Measurements from ENCODE around the gene TDRD12.

Gene TDRD12

GRCh38 chr19:32858559-32858958 is 139.0 kb downstream of the TDRD12 start:
- H3K18ac ChIP-seq (ENCODE audit: low read depth in 1 of 2, low read length in 2 of 2): no peak overlapping the region
- no peaks in the 10 kb centered on the region for H3K79me1 ChIP-seq (replicated peaks; ENCODE audit: low read length, poor library complexity, severe bottlenecking)
- no peaks in the 10 kb centered on the region for H3K9me3 ChIP-seq (ENCODE audit: control insufficient read depth, low read length)
- H2BK5ac ChIP-seq (ENCODE audit: low read depth, low read length, poor library complexity, severe bottlenecking): no peak overlapping the region
- no peaks in the 10 kb centered on the region for H3K36me3 ChIP-seq (ENCODE audit: control insufficient read depth in 1 of 2, insufficient read depth in 2 of 2, low read depth in 1 of 2, low read length in 2 of 2)
- no peak overlapping the region for H4K8ac ChIP-seq (ENCODE audit: low read length)
- no peak overlapping the region for H2BK120ac ChIP-seq (ENCODE audit: low read depth, low read length)
- H3K4me2 ChIP-seq (ENCODE audit: low read length, poor library complexity, severe bottlenecking): no peak overlapping the region
- H3K14ac ChIP-seq (ENCODE audit: low read length in 2 of 2): no peak overlapping the region
- no peaks in the 10 kb centered on the region for H3K27me3 ChIP-seq (ENCODE audit: control insufficient read depth in 1 of 2, insufficient read depth in 1 of 2, low read length in 2 of 2)
- H3K4ac ChIP-seq (ENCODE audit: low read depth in 1 of 2, low read length in 2 of 2): no peak overlapping the region
- H3K9ac ChIP-seq (ENCODE audit: low read length): no peak overlapping the region
- no peak for DNase-seq
- no peak overlapping the region for H3K23ac ChIP-seq (ENCODE audit: low read length in 2 of 2)
- WGBS: 88% methylated on average over 8 of the region's 10 CpGs
- H3K4me3 ChIP-seq (ENCODE audit: insufficient read depth in 1 of 2, low read depth in 1 of 2, low read length in 2 of 2): no peak overlapping the region
- H2AK5ac ChIP-seq (ENCODE audit: low read length, severe bottlenecking): no peak overlapping the region
- no peak overlapping the region for H2BK12ac ChIP-seq (ENCODE audit: low read length in 2 of 2)
- H3K27ac ChIP-seq (ENCODE audit: low read length, poor library complexity, severe bottlenecking): no peak overlapping the region
- H2AFZ ChIP-seq (ENCODE audit: low read depth, low read length): no peak overlapping the region
- peaks cover 3% of the 10 kb centered on the region for H3K4me1 ChIP-seq (ENCODE audit: control insufficient read depth, insufficient read depth, low read depth, low read length)
- H4K91ac ChIP-seq (ENCODE audit: low read length): no peak overlapping the region
- H2BK15ac ChIP-seq (ENCODE audit: low read depth, poor library complexity, severe bottlenecking): no peak overlapping the region

GRCh38 chr19:32859591-32859990 is 140.0 kb downstream of the TDRD12 start:
- Histone ChIP-seq H2AFZ (ENCODE audit: low read depth, low read length) (no peak overlapping the region), H2BK12ac (ENCODE audit: low read length in 2 of 2) (no peak overlapping the region), H4K91ac (ENCODE audit: low read length) (no peak overlapping the region), H3K18ac (ENCODE audit: low read depth in 1 of 2, low read length in 2 of 2) (no peak overlapping the region), H3K36me3 (ENCODE audit: control insufficient read depth in 1 of 2, insufficient read depth in 2 of 2, low read depth in 1 of 2, low read length in 2 of 2) (no peaks in the 10 kb centered on the region), H2BK5ac (ENCODE audit: low read depth, low read length, poor library complexity, severe bottlenecking) (no peak overlapping the region), H3K4me3 (ENCODE audit: insufficient read depth in 1 of 2, low read depth in 1 of 2, low read length in 2 of 2) (no peak overlapping the region), H3K79me1 (replicated peaks; ENCODE audit: low read length, poor library complexity, severe bottlenecking) (no peaks in the 10 kb centered on the region), H3K4me2 (ENCODE audit: low read length, poor library complexity, severe bottlenecking) (no peak overlapping the region), H4K8ac (ENCODE audit: low read length) (no peak overlapping the region), H2BK120ac (ENCODE audit: low read depth, low read length) (no peak overlapping the region), H2BK15ac (ENCODE audit: low read depth, poor library complexity, severe bottlenecking) (no peak overlapping the region), H3K14ac (ENCODE audit: low read length in 2 of 2) (no peak overlapping the region), H3K27ac (ENCODE audit: low read length, poor library complexity, severe bottlenecking) (no peak overlapping the region), H3K23ac (ENCODE audit: low read length in 2 of 2) (peak overlapping the region in 1 of 2 experiments; percentile 70), H3K4me1 (ENCODE audit: control insufficient read depth, insufficient read depth, low read depth, low read length) (peaks cover 3% of the 10 kb centered on the region), H3K27me3 (ENCODE audit: control insufficient read depth in 1 of 2, insufficient read depth in 1 of 2, low read length in 2 of 2) (no peaks in the 10 kb centered on the region), H2AK5ac (ENCODE audit: low read length, severe bottlenecking) (no peak overlapping the region), H3K4ac (ENCODE audit: low read depth in 1 of 2, low read length in 2 of 2) (no peak overlapping the region), H3K9me3 (ENCODE audit: control insufficient read depth, low read length) (no peaks in the 10 kb centered on the region), H3K9ac (ENCODE audit: low read length) (no peak overlapping the region)
- WGBS: 91% methylated on average over 19 of the region's 19 CpGs
- DNase-seq: no peak

GRCh38 chr19:32861596-32861995 is 142.0 kb downstream of the TDRD12 start:
- Histone ChIP-seq H3K4ac (ENCODE audit: low read depth in 1 of 2, low read length in 2 of 2) (no peak overlapping the region), H2BK12ac (ENCODE audit: low read length in 2 of 2) (no peak overlapping the region), H3K4me3 (ENCODE audit: insufficient read depth in 1 of 2, low read depth in 1 of 2, low read length in 2 of 2) (no peak overlapping the region), H3K9me3 (ENCODE audit: control insufficient read depth, low read length) (no peaks in the 10 kb centered on the region), H2BK120ac (ENCODE audit: low read depth, low read length) (no peak overlapping the region), H3K27me3 (ENCODE audit: control insufficient read depth in 1 of 2, insufficient read depth in 1 of 2, low read length in 2 of 2) (peaks cover 0 to 1% of the 10 kb centered on the region in 2 experiments), H4K91ac (ENCODE audit: low read length) (no peak overlapping the region), H3K36me3 (ENCODE audit: control insufficient read depth in 1 of 2, insufficient read depth in 2 of 2, low read depth in 1 of 2, low read length in 2 of 2) (no peaks in the 10 kb centered on the region), H3K27ac (ENCODE audit: low read length, poor library complexity, severe bottlenecking) (no peak overlapping the region), H3K4me1 (ENCODE audit: control insufficient read depth, insufficient read depth, low read depth, low read length) (peaks cover 3% of the 10 kb centered on the region), H3K9ac (ENCODE audit: low read length) (no peak overlapping the region), H2BK15ac (ENCODE audit: low read depth, poor library complexity, severe bottlenecking) (no peak overlapping the region), H3K79me1 (replicated peaks; ENCODE audit: low read length, poor library complexity, severe bottlenecking) (no peaks in the 10 kb centered on the region), H3K18ac (ENCODE audit: low read depth in 1 of 2, low read length in 2 of 2) (no peak overlapping the region), H3K4me2 (ENCODE audit: low read length, poor library complexity, severe bottlenecking) (no peak overlapping the region), H2AFZ (ENCODE audit: low read depth, low read length) (no peak overlapping the region), H3K14ac (ENCODE audit: low read length in 2 of 2) (no peak overlapping the region), H2AK5ac (ENCODE audit: low read length, severe bottlenecking) (no peak overlapping the region), H3K23ac (ENCODE audit: low read length in 2 of 2) (no peak overlapping the region), H4K8ac (ENCODE audit: low read length) (no peak overlapping the region), H2BK5ac (ENCODE audit: low read depth, low read length, poor library complexity, severe bottlenecking) (no peak overlapping the region)
- no peak for DNase-seq
- 96% methylated on average over 2 of the region's 3 CpGs for WGBS

- Histone ChIP-seq H2BK120ac (ENCODE audit: low read depth, low read length) (no peak overlapping the region), H3K79me1 (replicated peaks; ENCODE audit: low read length, poor library complexity, severe bottlenecking) (no peaks in the 10 kb centered on the region), H2AFZ (ENCODE audit: low read depth, low read length) (no peak overlapping the region), H2BK12ac (ENCODE audit: low read length in 2 of 2) (no peak overlapping the region), H2BK5ac (ENCODE audit: low read depth, low read length, poor library complexity, severe bottlenecking) (no peak overlapping the region), H2AK5ac (ENCODE audit: low read length, severe bottlenecking) (no peak overlapping the region), H3K9ac (ENCODE audit: low read length) (no peak overlapping the region), H3K4me1 (ENCODE audit: control insufficient read depth, insufficient read depth, low read depth, low read length) (peaks cover 3% of the 10 kb centered on the region), H3K27ac (ENCODE audit: low read length, poor library complexity, severe bottlenecking) (no peak overlapping the region), H3K18ac (ENCODE audit: low read depth in 1 of 2, low read length in 2 of 2) (no peak overlapping the region), H3K14ac (ENCODE audit: low read length in 2 of 2) (no peak overlapping the region), H4K91ac (ENCODE audit: low read length) (no peak overlapping the region), H3K27me3 (ENCODE audit: control insufficient read depth in 1 of 2, insufficient read depth in 1 of 2, low read length in 2 of 2) (peaks cover 0 to 4% of the 10 kb centered on the region in 2 experiments), H3K9me3 (ENCODE audit: control insufficient read depth, low read length) (no peaks in the 10 kb centered on the region), H4K8ac (ENCODE audit: low read length) (no peak overlapping the region), H3K4ac (ENCODE audit: low read depth in 1 of 2, low read length in 2 of 2) (no peak overlapping the region), H2BK15ac (ENCODE audit: low read depth, poor library complexity, severe bottlenecking) (no peak overlapping the region), H3K4me2 (ENCODE audit: low read length, poor library complexity, severe bottlenecking) (no peak overlapping the region), H3K4me3 (ENCODE audit: insufficient read depth in 1 of 2, low read depth in 1 of 2, low read length in 2 of 2) (no peak overlapping the region), H3K36me3 (ENCODE audit: control insufficient read depth in 1 of 2, insufficient read depth in 2 of 2, low read depth in 1 of 2, low read length in 2 of 2) (no peaks in the 10 kb centered on the region), H3K23ac (ENCODE audit: low read length in 2 of 2) (no peak overlapping the region)
- 88% methylated on average over 19 of the region's 19 CpGs for WGBS
- DNase-seq: no peak
These were observed 142.6 kb downstream of the TDRD12 start for GRCh38 chr19:32862173-32862572.

All from mesenchymal stem cell (in vitro differentiated cells and primary cell).